ENCODE data around the gene PCSK2. TPM values are rescaled to one million over a fixed set of nuclear protein-coding genes. Genes with fewer than 3 reads are reported as not detected.

PCSK2 gene
- total and polyA plus RNA-seq, 2 of the 8 experiments (the other 6 are each of a cell fraction or from before 2014, with no cell fraction given) = 1.9 to 4.2 TPM

GRCh38 chr20:17436664-17437063 lies 209.8 kb downstream of the PCSK2 start:
- H2BK5ac ChIP-seq (ENCODE audit: low read depth, low read length) = no peak overlapping the region
- H3K9me3 ChIP-seq (ENCODE audit: insufficient read depth in 2 of 2, low read depth in 1 of 2, low read length in 1 of 2) = no peaks in the 10 kb centered on the region
- H3K9ac ChIP-seq (replicated peaks in 1 of 4; ENCODE audit: extremely low read depth in 1 of 4, low read depth in 3 of 4, low read length in 3 of 4) = no peak overlapping the region
- H3K79me2 ChIP-seq (ENCODE audit: control insufficient read depth in 1 of 2, insufficient read depth in 2 of 2, low read length in 2 of 2) = no peaks in the 10 kb centered on the region
- DNase-seq (ENCODE audit: low read depth in 1 of 2, low spot score in 2 of 2) = no peak
- H4K8ac ChIP-seq (ENCODE audit: extremely low read depth, insufficient read depth, low read length) = no peak overlapping the region
- H4K5ac ChIP-seq (ENCODE audit: insufficient read length, low read depth, low read length) = no peak overlapping the region
- no peak overlapping the region for H2BK120ac ChIP-seq (replicated peaks; ENCODE audit: low read depth, low read length)
- H3K56ac ChIP-seq (replicated peaks; ENCODE audit: insufficient read length, low read depth, low read length) = no peak overlapping the region
- no peak overlapping the region for H3K14ac ChIP-seq (ENCODE audit: insufficient read length)
- POLR2A ChIA-PET (ENCODE audit: partially characterized antibody) = no interaction called here
- H2AFZ ChIP-seq (ENCODE audit: low read length) = no peak overlapping the region
- no peak overlapping the region for H3K27ac ChIP-seq (ENCODE audit: low read depth, low read length)
- no peak overlapping the region for H3K18ac ChIP-seq (ENCODE audit: extremely low read depth, low read length)
- H3K36me3 ChIP-seq (ENCODE audit: control insufficient read depth in 2 of 4, insufficient read depth in 4 of 4, low read length in 3 of 4) = no peaks in the 10 kb centered on the region
- 91% methylated on average over 11 of the region's 11 CpGs; no CpG with 5 or more reads in 1 of the 2 experiments for WGBS, 2 experiments (ENCODE audit: extremely low coverage in 1 of 2, insufficient coverage in 1 of 2, insufficient read length in 1 of 2, insufficient replicate concordance in 2 of 2, low coverage in 1 of 2, low lambda C conversion rate in 2 of 2, missing lambda C conversion rate in 1 of 2)
- no peak overlapping the region for H3K4ac ChIP-seq (replicated peaks; ENCODE audit: insufficient read length, low read depth, low read length)
- H3K4me2 ChIP-seq (ENCODE audit: insufficient read depth in 1 of 2, low read depth in 2 of 2, low read length in 2 of 2) = no peak overlapping the region
- no peak overlapping the region for H2AK5ac ChIP-seq (ENCODE audit: low read depth, low read length)
- no peak overlapping the region for H3K4me3 ChIP-seq (ENCODE audit: extremely low read depth in 1 of 4, insufficient read depth in 2 of 4, low read depth in 3 of 4, low read length in 4 of 4)
- FAIRE-seq = no peak
- H2BK12ac ChIP-seq (ENCODE audit: low read depth, low read length) = no peak overlapping the region
- no peak overlapping the region for H4K91ac ChIP-seq (replicated peaks; ENCODE audit: insufficient read length, low read length)
- H3K4me1 ChIP-seq (replicated peaks in 1 of 4; ENCODE audit: control insufficient read depth in 3 of 4, insufficient read depth in 4 of 4, low read length in 3 of 4) = 0 out of 7 replicates have a peak, but pooled peaks cover 0 to 2% (median 0%) of the 10 kb centered on the region in 4 experiments
- H2BK15ac ChIP-seq (ENCODE audit: low read length) = no peak overlapping the region
- CTCF ChIA-PET (ENCODE audit: partially characterized antibody) = interaction anchor here (1.0 to 8.1 kb wide), 3 partner anchors 63 to 633 kb away, joined by 3 to 110 read pairs (median 3); no protein-coding TSS in a partner anchor
- no peak overlapping the region for H2BK20ac ChIP-seq (ENCODE audit: low read length)
- H3K79me1 ChIP-seq (ENCODE audit: low read depth, low read length) = no peaks in the 10 kb centered on the region
- no peaks in the 10 kb centered on the region for H3K23me2 ChIP-seq (ENCODE audit: low read depth, low read length)
- H3K23ac ChIP-seq (ENCODE audit: insufficient read length) = no peak overlapping the region
- H3K27me3 ChIP-seq (replicated peaks in 1 of 4; ENCODE audit: control insufficient read depth in 3 of 4, extremely low read depth in 1 of 4, insufficient read depth in 3 of 4, low read length in 3 of 4) = peaks cover 0 to 2% (median 0%) of the 10 kb centered on the region in 4 experiments; a peak in 2 of 7 replicates
- H4K20me1 ChIP-seq (replicated peaks in 1 of 2; ENCODE audit: control insufficient read depth in 1 of 2, insufficient read depth in 2 of 2, low read length in 2 of 2) = no peaks in the 10 kb centered on the region
- TF ChIP-seq TAF1 (IDR thresholded peaks at IDR 0.05; ENCODE audit: low read depth, low read length) (no peak), EGR1 (IDR thresholded peaks at IDR 0.05; ENCODE audit: borderline replicate concordance, low read depth, low read length) (no peak), BRCA1 (IDR thresholded peaks at IDR 0.05; ENCODE audit: low read depth, low read length) (no peak), GABPA (IDR thresholded peaks at IDR 0.05; ENCODE audit: borderline replicate concordance, insufficient read depth, low read length) (no peak), KDM1A (IDR thresholded peaks at IDR 0.05; ENCODE audit: borderline replicate concordance, low read length) (no peak), RBBP5 (IDR thresholded peaks at IDR 0.05; ENCODE audit: borderline replicate concordance, low read depth, low read length) (no peak), HDAC2 (IDR thresholded peaks at IDR 0.05; ENCODE audit: borderline replicate concordance in 1 of 2, low read depth in 2 of 2, low read length in 2 of 2) (no peak), RAD21 (IDR thresholded peaks at IDR 0.05 in 1 of 2, conservative IDR thresholded peaks at IDR 0.05 in 1 of 2; ENCODE audit: low read depth in 2 of 2, low read length in 2 of 2) (no peak), RXRA (IDR thresholded peaks at IDR 0.05; ENCODE audit: insufficient read depth, low read depth, low read length) (no peak), CHD1 (IDR thresholded peaks at IDR 0.05; ENCODE audit: low read depth, low read length) (no peak), KDM5A (IDR thresholded peaks at IDR 0.05; ENCODE audit: low read length) (no peak), EP300 (IDR thresholded peaks at IDR 0.05; ENCODE audit: borderline replicate concordance in 1 of 2, low read depth in 2 of 2, low read length in 2 of 2) (no peak)
- TF ChIP-seq, protein P1, sequence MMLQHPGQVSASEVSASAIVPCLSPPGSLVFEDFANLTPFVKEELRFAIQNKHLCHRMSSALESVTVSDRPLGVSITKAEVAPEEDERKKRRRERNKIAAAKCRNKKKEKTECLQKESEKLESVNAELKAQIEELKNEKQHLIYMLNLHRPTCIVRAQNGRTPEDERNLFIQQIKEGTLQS (IDR thresholded peaks at IDR 0.05; ENCODE audit: insufficient read depth, low read depth, low read length) = no peak

Data from H1 (cell line).